NCI-H146 treated with DMSO at 0.1 percent for 48 hours (cell line): ENCODE measurements around the gene CFAP69.
"Not testable (repeated sequence)": the region's sequence is repeated elsewhere in the genome, so short reads cannot be mapped to it uniquely, and the experiment has no call there.

Experiments
- DNase-seq: peaks from one replicate; lab custom pipeline; 2025; ENCODE audit not compliant: unreplicated experiment; lab: John Stamatoyannopoulos, UW

The CFAP69 gene

GRCh38 chr7:90337106-90337505 lies 92.1 kb downstream of the CFAP69 start:
- DNase-seq = no peak

GRCh38 chr7:90345016-90345415 lies 100.0 kb downstream of the CFAP69 start:
- no peak for DNase-seq

- DNase-seq = no peak
Measured at GRCh38 chr7:90345595-90346335, 100.8 kb downstream of the CFAP69 start.

- DNase-seq = peak; percentile 85
Measured at GRCh38 chr7:90346336-90347125, 101.6 kb downstream of the CFAP69 start, which contains the start of gene GTPBP10. Gene GTPBP10 (plus strand): TSS chr7:90346716. CDS start chr7:90346742, 26 bp downstream.

GRCh38 chr7:90347759-90348158 lies 102.8 kb downstream of the CFAP69 start:
- DNase-seq = no peak

- DNase-seq = no peak
Measured at GRCh38 chr7:90349305-90349704, 104.3 kb downstream of the CFAP69 start.

GRCh38 chr7:90350032-90350431 lies 105.1 kb downstream of the CFAP69 start:
- not testable (repeated sequence) for DNase-seq

- no peak for DNase-seq
Measured at GRCh38 chr7:90351987-90352386, 107.0 kb downstream of the CFAP69 start.
